ENCODE results near the gene NUPR1. TPM values are rescaled to one million over a fixed set of nuclear protein-coding genes. Genes with fewer than 3 reads are reported as not detected.

The NUPR1 gene
- total and polyA plus RNA-seq, 4 donors, result 8.0 to 828 (median 202) TPM

DNA sequence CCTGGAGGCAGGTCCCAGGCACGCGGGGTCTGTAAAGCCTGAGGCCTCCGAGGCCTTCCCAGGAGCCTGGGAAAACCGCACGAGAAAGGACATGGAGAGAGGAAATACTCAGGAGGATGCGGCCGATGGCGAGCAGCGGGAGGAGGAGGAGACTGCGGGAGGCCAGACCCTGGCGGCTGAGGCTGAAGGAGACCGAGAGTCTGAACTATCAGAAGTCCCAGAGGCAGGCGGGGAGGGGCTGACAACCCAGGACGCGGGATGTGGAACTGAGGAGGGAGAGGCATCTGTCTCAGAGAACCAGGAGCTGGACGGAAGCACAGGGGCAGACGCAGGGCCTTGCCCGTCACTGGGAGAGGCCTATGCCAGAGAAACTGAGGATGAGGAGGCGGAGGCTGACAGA is 41.9 kb downstream of the NUPR1 start:
- 79 to 80% methylated on average over 19 of the region's 19 CpGs for WGBS, 2 donors
- DNase-seq, result no peak
- TF ChIP-seq, protein P1, sequence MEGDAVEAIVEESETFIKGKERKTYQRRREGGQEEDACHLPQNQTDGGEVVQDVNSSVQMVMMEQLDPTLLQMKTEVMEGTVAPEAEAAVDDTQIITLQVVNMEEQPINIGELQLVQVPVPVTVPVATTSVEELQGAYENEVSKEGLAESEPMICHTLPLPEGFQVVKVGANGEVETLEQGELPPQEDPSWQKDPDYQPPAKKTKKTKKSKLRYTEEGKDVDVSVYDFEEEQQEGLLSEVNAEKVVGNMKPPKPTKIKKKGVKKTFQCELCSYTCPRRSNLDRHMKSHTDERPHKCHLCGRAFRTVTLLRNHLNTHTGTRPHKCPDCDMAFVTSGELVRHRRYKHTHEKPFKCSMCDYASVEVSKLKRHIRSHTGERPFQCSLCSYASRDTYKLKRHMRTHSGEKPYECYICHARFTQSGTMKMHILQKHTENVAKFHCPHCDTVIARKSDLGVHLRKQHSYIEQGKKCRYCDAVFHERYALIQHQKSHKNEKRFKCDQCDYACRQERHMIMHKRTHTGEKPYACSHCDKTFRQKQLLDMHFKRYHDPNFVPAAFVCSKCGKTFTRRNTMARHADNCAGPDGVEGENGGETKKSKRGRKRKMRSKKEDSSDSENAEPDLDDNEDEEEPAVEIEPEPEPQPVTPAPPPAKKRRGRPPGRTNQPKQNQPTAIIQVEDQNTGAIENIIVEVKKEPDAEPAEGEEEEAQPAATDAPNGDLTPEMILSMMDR (IDR thresholded peaks at IDR 0.05; ENCODE audit: control extremely low read depth, extremely low read depth), result no peak
- no peak overlapping the region for H3K27ac ChIP-seq (ENCODE audit: low read depth in 1 of 2, low read length in 1 of 2)
- H3K4me1 ChIP-seq (ENCODE audit: control insufficient read depth in 5 of 5, insufficient read depth in 5 of 5, low read length in 5 of 5), result no peaks in the 10 kb centered on the region
- no peak overlapping the region for H3K4me3 ChIP-seq
- ATAC-seq (ENCODE audit: insufficient read depth, low FRiP score), result no peak
- no peaks in the 10 kb centered on the region for H3K36me3 ChIP-seq (ENCODE audit: control insufficient read depth in 4 of 4, insufficient read depth in 4 of 4, low read length in 4 of 4)
- H3K27me3 ChIP-seq (ENCODE audit: control insufficient read depth in 3 of 3, insufficient read depth in 3 of 3, low read length in 2 of 3), result no peaks in the 10 kb centered on the region
- no peaks in the 10 kb centered on the region for H3K9me3 ChIP-seq (ENCODE audit: control insufficient read depth in 4 of 4, insufficient read depth in 3 of 4, low read length in 3 of 4)
- no peak overlapping the region for H3K9ac ChIP-seq (ENCODE audit: insufficient read depth in 1 of 2, low read length in 2 of 2)

DNA sequence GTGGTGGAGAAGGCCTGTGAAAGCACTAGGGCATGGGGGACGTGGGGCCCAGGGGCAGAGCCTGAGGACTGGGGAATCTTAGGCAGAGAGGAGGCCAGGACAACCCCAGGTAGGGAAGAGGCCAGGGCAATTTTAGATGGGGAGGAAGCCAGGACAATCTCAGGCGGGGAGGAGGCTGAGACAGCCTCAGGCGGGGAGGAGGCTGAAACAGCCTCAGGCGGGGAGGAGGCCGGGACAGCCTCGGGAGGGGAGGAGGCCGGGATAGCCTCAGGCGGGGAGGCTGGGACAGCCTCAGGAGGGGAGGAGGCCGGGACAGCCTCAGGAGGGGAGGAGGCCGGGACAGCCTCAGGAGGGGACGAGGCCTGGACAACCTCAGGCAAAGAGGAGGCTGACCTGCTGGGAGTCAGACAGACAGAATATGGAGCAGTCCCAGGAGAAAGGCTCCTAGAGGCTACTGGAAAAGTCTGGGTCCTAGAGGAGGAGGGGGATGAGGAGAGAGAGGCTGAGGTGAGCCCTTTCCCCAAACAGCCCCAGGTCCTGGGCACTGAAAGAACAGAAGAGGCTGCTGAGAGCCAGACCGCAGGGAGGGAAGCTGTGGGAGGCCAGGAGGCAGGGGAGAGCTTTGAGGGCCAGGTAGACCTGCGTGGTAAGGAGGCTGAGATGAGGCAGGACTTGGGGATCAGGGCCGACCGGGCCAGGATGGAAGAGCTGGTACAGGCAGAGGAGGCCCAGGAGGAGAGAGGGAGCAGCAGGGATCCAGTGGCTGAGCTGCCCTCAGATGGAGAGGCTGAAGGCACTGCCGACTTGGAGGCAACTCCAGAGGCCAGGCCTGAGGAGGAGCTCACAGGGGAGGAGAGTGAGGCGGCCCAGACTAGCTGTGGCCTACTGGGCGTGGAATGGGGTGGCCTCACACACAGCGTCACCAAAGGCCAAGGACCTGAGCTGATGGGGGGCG is 42.7 kb downstream of the NUPR1 start:
- WGBS, 2 donors, result 92 to 94% methylated on average over 20 of the region's 20 CpGs
- Histone ChIP-seq H3K36me3 (ENCODE audit: control insufficient read depth in 4 of 4, insufficient read depth in 4 of 4, low read length in 4 of 4) (no peaks in the 10 kb centered on the region), H3K9me3 (ENCODE audit: control insufficient read depth in 4 of 4, insufficient read depth in 3 of 4, low read length in 3 of 4) (no peaks in the 10 kb centered on the region), H3K4me1 (ENCODE audit: control insufficient read depth in 5 of 5, insufficient read depth in 5 of 5, low read length in 5 of 5) (no peaks in the 10 kb centered on the region), H3K27me3 (ENCODE audit: control insufficient read depth in 3 of 3, insufficient read depth in 3 of 3, low read length in 2 of 3) (no peaks in the 10 kb centered on the region), H3K4me3 (no peak overlapping the region), H3K27ac (ENCODE audit: low read depth in 1 of 2, low read length in 1 of 2) (no peak overlapping the region), H3K9ac (ENCODE audit: insufficient read depth in 1 of 2, low read length in 2 of 2) (no peak overlapping the region)
- ATAC-seq (ENCODE audit: insufficient read depth, low FRiP score) (no peak), DNase-seq (no peak)
- TF ChIP-seq, protein P1 (IDR thresholded peaks at IDR 0.05; ENCODE audit: control extremely low read depth, extremely low read depth), result no peak

DNA sequence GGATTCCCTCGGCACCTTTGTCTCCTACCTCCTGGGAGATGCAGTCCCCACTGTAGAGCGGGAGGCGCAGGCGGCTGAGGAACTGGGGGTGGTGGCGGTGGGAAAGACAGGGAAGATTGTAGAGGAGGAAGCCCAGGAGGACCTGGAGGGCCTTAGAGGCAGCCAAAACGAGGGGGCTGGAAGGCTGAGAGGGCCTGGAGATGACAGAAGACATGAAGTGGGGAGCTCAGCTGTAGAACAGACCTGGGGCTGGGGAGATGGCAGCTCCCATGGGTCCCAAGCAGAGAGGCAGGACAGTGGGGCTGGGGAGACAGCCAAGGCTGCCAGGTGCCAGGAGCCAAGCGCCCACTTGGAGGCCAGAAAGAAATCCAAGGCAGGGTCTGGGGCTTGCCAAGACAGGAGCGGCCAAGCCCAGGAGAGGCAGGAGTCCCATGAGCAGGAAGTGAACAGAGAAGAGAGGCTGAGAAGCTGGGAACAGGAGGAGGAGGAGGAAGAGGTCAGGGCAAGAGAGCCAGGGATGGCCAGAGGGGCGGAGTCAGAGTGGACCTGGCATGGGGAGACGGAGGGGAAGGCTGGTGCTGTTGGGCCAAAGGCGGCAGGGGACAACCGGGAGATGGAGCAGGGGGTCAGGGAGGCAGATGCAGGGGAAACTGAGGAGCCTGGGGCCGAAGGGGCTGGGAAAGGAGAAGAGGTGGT is 43.5 kb downstream of the NUPR1 start:
- peak overlapping the region in 1 of 2 donors; percentile 82 for H3K27ac ChIP-seq (ENCODE audit: low read depth in 1 of 2, low read length in 1 of 2)

More for the DNA sequence above, 43.5 kb downstream of the NUPR1 start:
- DNase-seq, result no peak
- 66 to 76% methylated on average over 13 of the region's 13 CpGs for WGBS, 2 donors
- Histone ChIP-seq H3K36me3 (ENCODE audit: control insufficient read depth in 4 of 4, insufficient read depth in 4 of 4, low read length in 4 of 4) (no peaks in the 10 kb centered on the region), H3K4me3 (no peak overlapping the region), H3K4me1 (ENCODE audit: control insufficient read depth in 5 of 5, insufficient read depth in 5 of 5, low read length in 5 of 5) (no peaks in the 10 kb centered on the region), H3K27me3 (ENCODE audit: control insufficient read depth in 3 of 3, insufficient read depth in 3 of 3, low read length in 2 of 3) (no peaks in the 10 kb centered on the region), H3K9me3 (ENCODE audit: control insufficient read depth in 4 of 4, insufficient read depth in 3 of 4, low read length in 3 of 4) (no peaks in the 10 kb centered on the region), H3K9ac (ENCODE audit: insufficient read depth in 1 of 2, low read length in 2 of 2) (no peak overlapping the region)
- TF ChIP-seq, protein P1 (IDR thresholded peaks at IDR 0.05; ENCODE audit: control extremely low read depth, extremely low read depth), result no peak
- no peak for ATAC-seq (ENCODE audit: insufficient read depth, low FRiP score)

Measured in lung (tissue), 12 donors.